Retinal pigment epithelial cell (primary cell): ENCODE measurements around the gene ZC3H15.
"Not testable (repeated sequence)": the region's sequence is repeated elsewhere in the genome, so short reads cannot be mapped to it uniquely, and the experiment has no call there.

Experiments
- DNase-seq: peaks from one replicate; pipeline ENCODE4 v3.0.0-alpha.2; 2010; ENCODE audit warnings: low read depth
- H3K4me3 ChIP-seq: 2 replicates; pipeline ENCODE4 v1.5.1; 2011; ENCODE audit warnings: mild to moderate bottlenecking, low read length, control low read depth, moderate library complexity
- CTCF ChIP-seq: conservative IDR thresholded peaks from 2 replicates; pipeline ENCODE4 v1.5.1; 2011; ENCODE audit warnings: low read depth, low read length, control low read depth, inconsistent platforms

The ZC3H15 gene

DNA sequence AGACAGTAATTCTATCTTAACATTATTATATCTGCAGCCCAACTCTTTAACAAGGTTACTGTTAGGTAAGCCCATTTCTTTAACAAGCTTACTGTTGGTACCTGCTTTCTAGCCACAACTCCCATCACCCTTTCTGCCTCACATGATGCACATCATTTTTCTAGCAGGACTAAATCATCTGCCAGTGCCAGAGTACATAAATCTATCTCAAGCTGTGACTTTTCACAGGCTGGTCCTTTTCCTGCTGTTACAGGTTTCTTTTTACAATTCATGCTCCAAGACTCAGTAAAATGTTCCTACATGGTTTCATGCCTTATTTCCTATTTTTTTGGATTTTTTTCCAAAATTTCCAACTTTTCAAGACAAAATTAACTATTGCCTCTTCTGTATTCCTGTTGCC, 30.4 kb upstream of the ZC3H15 start:
- no peak for TF ChIP-seq CTCF
- no peak overlapping the region for H3K4me3 ChIP-seq
- DNase-seq = no peak

DNA sequence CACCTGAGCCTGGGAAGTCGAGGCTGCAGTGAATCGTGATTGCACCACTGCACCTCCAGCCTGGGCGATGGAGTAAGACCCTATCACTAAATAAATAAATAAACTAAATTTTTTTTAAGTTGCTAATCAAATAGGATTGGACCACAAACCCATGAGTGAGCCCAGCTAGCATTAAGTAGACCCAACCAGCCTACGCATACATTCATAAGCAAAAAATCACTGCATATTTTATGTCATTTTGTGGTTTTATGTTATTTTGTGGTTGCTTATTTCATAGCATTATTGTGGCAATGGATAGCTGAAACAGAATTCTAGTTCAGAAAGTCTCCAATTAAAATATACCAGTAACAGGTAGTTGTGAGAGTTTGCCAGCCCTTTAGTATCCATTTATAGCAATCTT, 29.1 kb upstream of the ZC3H15 start:
- H3K4me3 ChIP-seq = no peak overlapping the region
- no peak for TF ChIP-seq CTCF
- peak; percentile 61 for DNase-seq

GRCh38 chr2:186457908-186458307, 28.2 kb upstream of the ZC3H15 start:
- TF ChIP-seq CTCF = no peak
- DNase-seq = no peak
- no peak overlapping the region for H3K4me3 ChIP-seq

- no peak for DNase-seq
- no peak overlapping the region for H3K4me3 ChIP-seq
- peak; percentile 28 for TF ChIP-seq CTCF
Measured at GRCh38 chr2:186459009-186459408, 27.1 kb upstream of the ZC3H15 start.

GRCh38 chr2:186460465-186460864, 25.6 kb upstream of the ZC3H15 start:
- peak; percentile 52 for TF ChIP-seq CTCF
- DNase-seq = no peak

DNA sequence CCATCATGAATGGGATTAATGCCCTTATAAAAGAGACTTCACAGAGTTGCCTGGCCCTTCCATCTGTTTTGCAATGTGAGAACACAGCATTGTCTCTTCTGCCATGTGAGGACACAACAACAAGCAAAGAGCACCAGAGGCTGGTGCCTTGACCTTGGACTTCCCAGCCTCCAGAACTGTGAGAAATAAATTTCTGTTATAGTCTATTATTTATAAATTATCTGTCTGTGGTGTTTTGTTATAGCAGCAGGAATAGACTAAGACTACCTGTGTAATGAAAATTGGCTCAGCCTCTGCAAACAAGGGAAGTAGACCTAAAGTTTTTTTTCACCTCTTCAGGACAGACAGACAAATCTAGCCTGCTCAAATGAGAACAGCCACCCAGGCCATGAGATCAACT, 19.3 kb upstream of the ZC3H15 start:
- no peak for DNase-seq
- TF ChIP-seq CTCF = no peak
- H3K4me3 ChIP-seq = no peak overlapping the region

More at GRCh38 chr2:186460465-186460864, 25.6 kb upstream of the ZC3H15 start:
- no peak overlapping the region for H3K4me3 ChIP-seq

DNA sequence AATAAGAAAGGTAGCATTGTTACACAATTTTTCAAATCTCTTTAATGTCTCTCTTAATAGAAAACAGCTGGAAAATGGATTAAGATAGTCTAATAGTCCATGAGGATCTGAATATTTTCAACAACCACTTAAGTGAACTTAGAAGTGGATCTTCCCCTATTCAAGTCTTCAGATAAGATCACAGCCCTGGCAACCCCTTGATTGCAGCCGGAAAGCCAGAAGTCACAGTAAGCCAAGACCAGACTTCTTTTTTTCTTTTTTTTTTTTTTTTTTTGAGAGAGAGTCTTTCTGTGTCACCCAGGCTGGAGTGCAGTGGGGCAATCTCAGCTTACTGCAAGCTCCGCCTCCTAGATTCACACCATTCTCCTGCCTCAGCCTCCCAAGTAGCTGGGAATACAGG, 18.6 kb upstream of the ZC3H15 start:
- TF ChIP-seq CTCF = no peak
- no peak for DNase-seq
- H3K4me3 ChIP-seq = no peak overlapping the region

DNA sequence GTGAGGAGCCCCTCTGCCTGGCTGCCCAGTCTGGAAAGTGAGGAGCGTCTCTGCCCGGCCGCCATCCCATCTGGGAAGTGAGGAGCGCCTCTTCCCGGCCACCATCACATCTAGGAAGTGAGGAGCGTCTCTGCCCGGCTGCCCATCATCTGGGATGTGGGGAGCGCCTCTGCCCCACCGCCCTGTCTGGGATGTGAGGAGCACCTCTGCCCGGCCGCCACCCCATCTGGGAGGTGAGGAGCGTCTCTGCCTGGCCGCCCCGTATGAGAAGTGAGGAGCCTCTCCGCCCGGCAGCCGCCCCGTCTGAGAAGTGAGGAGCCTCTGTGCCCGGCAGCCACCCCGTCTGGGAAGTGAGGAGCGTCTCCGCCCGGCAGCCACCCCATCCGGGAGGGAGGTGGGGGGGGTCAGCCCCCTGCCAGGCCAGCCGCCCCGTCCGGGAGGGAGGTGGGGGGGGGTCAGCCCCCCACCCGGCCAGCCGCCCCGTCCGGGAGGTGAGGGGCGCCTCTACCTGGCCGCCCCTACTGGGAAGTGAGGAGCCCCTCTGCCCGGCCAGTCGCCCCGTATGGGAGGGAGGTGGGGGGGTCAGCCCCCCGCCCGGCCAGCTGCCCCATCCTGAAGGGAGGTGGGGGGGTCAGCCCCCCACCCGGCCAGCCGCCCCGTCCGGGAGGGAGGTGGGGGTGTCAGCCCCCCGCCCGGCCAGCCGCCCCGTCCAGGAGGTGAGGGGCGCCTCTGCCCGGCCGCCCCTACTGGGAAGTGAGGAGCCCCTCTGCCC, 13.2 kb upstream of the ZC3H15 start:
- not testable (repeated sequence) for H3K4me3 ChIP-seq, DNase-seq

DNA sequence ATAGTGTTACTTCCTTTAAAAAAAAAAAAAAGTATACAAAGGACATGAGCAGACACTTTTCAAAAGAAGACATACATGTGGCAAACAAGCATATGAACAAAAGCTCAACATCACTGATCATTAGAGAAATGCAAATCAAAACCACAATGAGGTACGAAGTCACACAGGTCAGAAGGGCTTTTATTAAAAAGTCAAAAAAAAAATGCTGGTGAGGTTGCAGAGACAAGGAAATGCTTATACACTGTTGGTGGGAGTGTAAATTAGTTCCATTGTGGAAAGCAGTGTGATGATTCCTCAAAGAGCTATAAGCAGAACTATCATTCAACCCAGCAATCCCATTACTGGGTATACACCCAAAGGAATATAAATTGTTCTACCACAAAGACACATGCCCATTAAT, 11.8 kb upstream of the ZC3H15 start:
- not testable (repeated sequence) for H3K4me3 ChIP-seq, DNase-seq
